Psoas muscle (tissue), 8 donors: ENCODE measurements around the gene ZNF683. TPM values are rescaled to one million over a fixed set of nuclear protein-coding genes. Genes with fewer than 3 reads are reported as not detected.

Source experiments
- ATAC-seq, 4 donors: fragments of 200-7000 bp; cut with Tn5 transposase; one replicate each; pipeline ENCODE4 v1.9.1; 2020; ENCODE audit warnings: moderate library complexity in 3 of 4, mild to moderate bottlenecking in 2 of 4
- DNase-seq, 2 donors: peaks; one replicate each; pipeline ENCODE4 v3.0.0-alpha.2; 2020
- H3K27ac ChIP-seq: fragments of 200-600 bp; one replicate; pipeline ENCODE4 v1.8.0; 2022
- H3K27me3 ChIP-seq, 3 donors: fragments of 200-600 bp in 1 of 3; one replicate each; pipeline versions ENCODE4 v1.6.1 to v1.8.0; 2013 to 2022; ENCODE audit warnings: low read length in 2 of 3, mild to moderate bottlenecking in 2 of 3, moderate library complexity in 1 of 3; ENCODE audit not compliant: insufficient read depth in 3 of 3
- H3K36me3 ChIP-seq, 2 donors: fragments of 200-600 bp in 1 of 2; one replicate each; pipeline versions ENCODE4 v1.6.1 to v1.8.0; 2013 to 2022; ENCODE audit warnings: low read depth in 1 of 2, mild to moderate bottlenecking in 1 of 2, moderate library complexity in 1 of 2; ENCODE audit not compliant: insufficient read depth in 1 of 2
- H3K4me1 ChIP-seq: fragments of 200-600 bp; one replicate; pipeline ENCODE4 v1.8.0; 2022
- H3K4me3 ChIP-seq: fragments of 200-600 bp; one replicate; pipeline ENCODE4 v1.8.0; 2022; ENCODE audit warnings: mild to moderate bottlenecking
- H3K9me3 ChIP-seq: fragments of 200-600 bp; one replicate; pipeline ENCODE4 v1.8.0; 2022
- CTCF ChIP-seq: fragments of 200-600 bp; IDR thresholded peaks from one replicate; pipeline ENCODE4 v1.8.0; 2022; ENCODE audit warnings: antibody characterized with exemption
- WGBS, 3 donors: extraction: QIAGEN DNeasy Blood & Tissue Kit; methylation state at CpG; one replicate each; pipeline versions ENCODE4 v1.1.6 to v1.1.7; 2013; 5-methylcytosine and 5-hydroxymethylcytosine counted together
- intact Hi-C, 2 donors: fragments of 100-400 bp; cut with DNase I; formaldehyde crosslinking; loops; one replicate each; pipeline versions ENCODE4 v1.11.0 to v1.14.2; 2022
- polyA plus RNA-seq, 3 donors: library from polyadenylated mRNA; stranded (reverse); fragments of 200-250 nt; gene quantifications; one replicate each; pipeline ENCODE4 v1.2.3, GENCODE V29; 2013
- total RNA-seq, 4 donors: library from RNA; stranded (reverse); fragmentation: NEBNext Ultra II Directional in 2 of 4; extraction: Animal tissue kit (Norgen Biotek cat#: 25700) in 2 of 4; gene quantifications; one replicate each; pipeline versions ENCODE4 v1.2.1 to v1.2.4, GENCODE V29; 2021 to 2023
- donor health status: healthy with polysubstance abuse.
- donor health status: DM: no; HTN: no; CAD: no; lungs with moderate emphysema.
- donor health status: Bipolar disorder and iron deficiency.
- donor health status: healthy.
- donor health status: DM: yes; HTN: yes; CAD: no.
- donor health status: DM: no; HTN: no; CAD: no.
- donor health status: DM: no; HTN: no; CAD: no.
- donor health status: DM: yes; HTN: yes; CAD: no.

Gene ZNF683
- total and polyA plus RNA-seq, 7 donors: 0.06 TPM; not detected in 6

GRCh38 chr1:26345718-26346117 is 26.8 kb downstream of the ZNF683 start:
- peaks cover 0 to 9% (median 0%) of the 10 kb centered on the region in 3 donors for H3K27me3 ChIP-seq
- DNase-seq: no peak
- no peaks in the 10 kb centered on the region for H3K4me1 ChIP-seq
- 82 to 87% (median 86%) methylated on average over 14 to 15 of the region's 15 CpGs for WGBS, 3 donors
- no peak for ATAC-seq
- H3K36me3 ChIP-seq: no peaks in the 10 kb centered on the region
- TF ChIP-seq CTCF: no peak
- intact Hi-C loops: no loop called here
- no peaks in the 10 kb centered on the region for H3K9me3 ChIP-seq
- no peak overlapping the region for H3K4me3 ChIP-seq
- no peak overlapping the region for H3K27ac ChIP-seq

- no peak overlapping the region for H3K27ac ChIP-seq
- H3K9me3 ChIP-seq: no peaks in the 10 kb centered on the region
- intact Hi-C loops: no loop called here
- no peaks in the 10 kb centered on the region for H3K4me1 ChIP-seq
- H3K27me3 ChIP-seq: peaks cover 0 to 9% (median 0%) of the 10 kb centered on the region in 3 donors
- WGBS, 3 donors: 89 to 91% (median 90%) methylated on average over 14 to 15 of the region's 15 CpGs
- DNase-seq (no peak), ATAC-seq (peak in 1 of 4 donors; percentile 14)
- TF ChIP-seq CTCF: no peak
- H3K4me3 ChIP-seq: no peak overlapping the region
- no peaks in the 10 kb centered on the region for H3K36me3 ChIP-seq
Observed at GRCh38 chr1:26344147-26344920, 28.2 kb downstream of the ZNF683 start.

- intact Hi-C loops: no loop called here
- Histone ChIP-seq H3K9me3 (no peaks in the 10 kb centered on the region), H3K4me3 (no peak overlapping the region), H3K27ac (no peak overlapping the region), H3K36me3 (no peaks in the 10 kb centered on the region), H3K4me1 (peaks cover 9% of the 10 kb centered on the region), H3K27me3 (peaks cover 0 to 24% (median under 1%) of the 10 kb centered on the region in 3 donors)
- TF ChIP-seq CTCF: no peak
- ATAC-seq (no peak), DNase-seq (no peak)
- 73 to 83% (median 80%) methylated on average over 4 of the region's 4 CpGs for WGBS, 3 donors
Observed at GRCh38 chr1:26340047-26340481, 32.5 kb downstream of the ZNF683 start.

GRCh38 chr1:26338670-26339069 is 33.9 kb downstream of the ZNF683 start:
- Histone ChIP-seq H3K4me1 (peaks cover 9% of the 10 kb centered on the region), H3K4me3 (no peak overlapping the region), H3K36me3 (no peaks in the 10 kb centered on the region), H3K27me3 (peaks cover 0 to 32% (median 2%) of the 10 kb centered on the region in 3 donors), H3K27ac (no peak overlapping the region), H3K9me3 (no peaks in the 10 kb centered on the region)
- no peak for ATAC-seq
- DNase-seq: no peak
- no peak for TF ChIP-seq CTCF
- intact Hi-C loops: no loop called here
- WGBS, 3 donors: 25 to 52% (median 39%) methylated on average over 1 of the region's 1 CpG
